ENCODE measurements around the gene PDE5A.

DNA sequence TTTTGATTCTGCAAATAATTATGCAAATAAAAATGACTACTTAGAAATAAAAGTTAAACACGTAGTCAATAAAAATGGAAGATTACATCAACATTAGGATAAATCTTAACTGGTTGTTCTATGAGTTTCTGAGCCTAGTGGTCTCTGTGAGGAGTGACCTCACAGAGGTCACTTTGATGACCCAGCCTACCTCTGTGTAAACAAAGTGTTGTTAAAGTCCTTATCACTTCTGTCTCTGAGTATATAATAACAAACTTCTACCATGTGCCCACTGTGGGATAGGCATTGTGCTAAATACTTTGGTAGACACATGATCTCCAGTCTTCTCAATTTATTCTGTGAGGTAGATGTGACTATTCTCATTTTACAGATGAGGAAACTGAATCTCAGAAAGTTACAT lies 85.4 kb downstream of the PDE5A start:
- TF ChIP-seq POLR2A (IDR thresholded peaks at IDR 0.05; ENCODE audit: low read length): no peak
- TF ChIP-seq CBX2 (IDR thresholded peaks at IDR 0.05; ENCODE audit: borderline replicate concordance, low read depth): no peak
- no peak for TF ChIP-seq NR3C1 (IDR thresholded peaks at IDR 0.05)
- TF ChIP-seq, protein P1, sequence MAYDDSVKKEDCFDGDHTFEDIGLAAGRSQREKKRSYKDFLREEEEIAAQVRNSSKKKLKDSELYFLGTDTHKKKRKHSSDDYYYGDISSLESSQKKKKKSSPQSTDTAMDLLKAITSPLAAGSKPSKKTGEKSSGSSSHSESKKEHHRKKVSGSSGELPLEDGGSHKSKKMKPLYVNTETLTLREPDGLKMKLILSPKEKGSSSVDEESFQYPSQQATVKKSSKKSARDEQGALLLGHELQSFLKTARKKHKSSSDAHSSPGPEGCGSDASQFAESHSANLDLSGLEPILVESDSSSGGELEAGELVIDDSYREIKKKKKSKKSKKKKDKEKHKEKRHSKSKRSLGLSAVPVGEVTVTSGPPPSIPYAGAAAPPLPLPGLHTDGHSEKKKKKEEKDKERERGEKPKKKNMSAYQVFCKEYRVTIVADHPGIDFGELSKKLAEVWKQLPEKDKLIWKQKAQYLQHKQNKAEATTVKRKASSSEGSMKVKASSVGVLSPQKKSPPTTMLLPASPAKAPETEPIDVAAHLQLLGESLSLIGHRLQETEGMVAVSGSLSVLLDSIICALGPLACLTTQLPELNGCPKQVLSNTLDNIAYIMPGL (CRISPR knock-in tag; IDR thresholded peaks at IDR 0.05; ENCODE audit: borderline replicate concordance): no peak
- TF ChIP-seq, protein P2, sequence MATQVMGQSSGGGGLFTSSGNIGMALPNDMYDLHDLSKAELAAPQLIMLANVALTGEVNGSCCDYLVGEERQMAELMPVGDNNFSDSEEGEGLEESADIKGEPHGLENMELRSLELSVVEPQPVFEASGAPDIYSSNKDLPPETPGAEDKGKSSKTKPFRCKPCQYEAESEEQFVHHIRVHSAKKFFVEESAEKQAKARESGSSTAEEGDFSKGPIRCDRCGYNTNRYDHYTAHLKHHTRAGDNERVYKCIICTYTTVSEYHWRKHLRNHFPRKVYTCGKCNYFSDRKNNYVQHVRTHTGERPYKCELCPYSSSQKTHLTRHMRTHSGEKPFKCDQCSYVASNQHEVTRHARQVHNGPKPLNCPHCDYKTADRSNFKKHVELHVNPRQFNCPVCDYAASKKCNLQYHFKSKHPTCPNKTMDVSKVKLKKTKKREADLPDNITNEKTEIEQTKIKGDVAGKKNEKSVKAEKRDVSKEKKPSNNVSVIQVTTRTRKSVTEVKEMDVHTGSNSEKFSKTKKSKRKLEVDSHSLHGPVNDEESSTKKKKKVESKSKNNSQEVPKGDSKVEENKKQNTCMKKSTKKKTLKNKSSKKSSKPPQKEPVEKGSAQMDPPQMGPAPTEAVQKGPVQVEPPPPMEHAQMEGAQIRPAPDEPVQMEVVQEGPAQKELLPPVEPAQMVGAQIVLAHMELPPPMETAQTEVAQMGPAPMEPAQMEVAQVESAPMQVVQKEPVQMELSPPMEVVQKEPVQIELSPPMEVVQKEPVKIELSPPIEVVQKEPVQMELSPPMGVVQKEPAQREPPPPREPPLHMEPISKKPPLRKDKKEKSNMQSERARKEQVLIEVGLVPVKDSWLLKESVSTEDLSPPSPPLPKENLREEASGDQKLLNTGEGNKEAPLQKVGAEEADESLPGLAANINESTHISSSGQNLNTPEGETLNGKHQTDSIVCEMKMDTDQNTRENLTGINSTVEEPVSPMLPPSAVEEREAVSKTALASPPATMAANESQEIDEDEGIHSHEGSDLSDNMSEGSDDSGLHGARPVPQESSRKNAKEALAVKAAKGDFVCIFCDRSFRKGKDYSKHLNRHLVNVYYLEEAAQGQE (IDR thresholded peaks at IDR 0.05): no peak
- no peak for TF ChIP-seq PHF8 (IDR thresholded peaks at IDR 0.05; ENCODE audit: borderline replicate concordance, low read depth)
- no peak for TF ChIP-seq ESRRA (IDR thresholded peaks at IDR 0.05; ENCODE audit: borderline replicate concordance, low read length)
- TF ChIP-seq, protein P3, sequence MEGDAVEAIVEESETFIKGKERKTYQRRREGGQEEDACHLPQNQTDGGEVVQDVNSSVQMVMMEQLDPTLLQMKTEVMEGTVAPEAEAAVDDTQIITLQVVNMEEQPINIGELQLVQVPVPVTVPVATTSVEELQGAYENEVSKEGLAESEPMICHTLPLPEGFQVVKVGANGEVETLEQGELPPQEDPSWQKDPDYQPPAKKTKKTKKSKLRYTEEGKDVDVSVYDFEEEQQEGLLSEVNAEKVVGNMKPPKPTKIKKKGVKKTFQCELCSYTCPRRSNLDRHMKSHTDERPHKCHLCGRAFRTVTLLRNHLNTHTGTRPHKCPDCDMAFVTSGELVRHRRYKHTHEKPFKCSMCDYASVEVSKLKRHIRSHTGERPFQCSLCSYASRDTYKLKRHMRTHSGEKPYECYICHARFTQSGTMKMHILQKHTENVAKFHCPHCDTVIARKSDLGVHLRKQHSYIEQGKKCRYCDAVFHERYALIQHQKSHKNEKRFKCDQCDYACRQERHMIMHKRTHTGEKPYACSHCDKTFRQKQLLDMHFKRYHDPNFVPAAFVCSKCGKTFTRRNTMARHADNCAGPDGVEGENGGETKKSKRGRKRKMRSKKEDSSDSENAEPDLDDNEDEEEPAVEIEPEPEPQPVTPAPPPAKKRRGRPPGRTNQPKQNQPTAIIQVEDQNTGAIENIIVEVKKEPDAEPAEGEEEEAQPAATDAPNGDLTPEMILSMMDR (IDR thresholded peaks at IDR 0.05): no peak

All from A549 (cell line).